GM12878 (cell line): ENCODE results near the gene RARA. TPM values are rescaled to one million over a fixed set of nuclear protein-coding genes. Genes with fewer than 3 reads are reported as not detected.

Experiments used
- ATAC-seq: fragments of 200-7000 bp; cut with Tn5 transposase; 3 replicates; pipeline ENCODE4 v1.9.1; 2020; ENCODE audit warnings: mild to moderate bottlenecking, moderate library complexity
- BruUV-seq: library from RNA; stranded (reverse); fragments of 400-500 nt; replicated peaks from 2 replicates; lab custom pipeline; 2021; lab: Mats Ljungman, UMichigan
- CTCF ChIA-PET: fragments of 300-600 bp; sonication (Branson Sonifier 250); formaldehyde crosslinking; extraction: SDS; loops from one replicate; lab custom pipeline; 2021; ENCODE audit warnings: inconsistent platforms; lab: Yijun Ruan, JAX
- POLR2A ChIA-PET: fragments of 350-600 bp; formaldehyde crosslinking; extraction: SDS; loops from one replicate; lab custom pipeline; 2021; ENCODE audit warnings: inconsistent platforms; lab: Charles Lee
- RAD21 ChIA-PET: fragments of 300-600 bp; sonication (Branson Sonifier 250); formaldehyde crosslinking; loops from one replicate; lab custom pipeline; 2023; ENCODE audit warnings: antibody characterized with exemption; ENCODE audit not compliant: unreplicated experiment; lab: Charles Lee
- SMC1A ChIA-PET: fragments of 300-600 bp; sonication (Branson Sonifier 250); formaldehyde crosslinking; loops from one replicate; lab custom pipeline; 2023; ENCODE audit not compliant: unreplicated experiment, uncharacterized antibody; lab: Charles Lee
- DNase-seq: peaks from one replicate; pipeline ENCODE4 v3.0.0-alpha.2; 2011; ENCODE audit warnings: low read depth, low spot score
- FAIRE-seq: peaks from 3 replicates; lab custom pipeline; 2011; peaks lifted over from hg19 to GRCh38; lab: Jason Lieb, UNC
- H2AFZ ChIP-seq: 2 replicates; pipeline ENCODE4 v1.6.0; 2011; ENCODE audit warnings: low read depth, low read length, control low read depth; ENCODE audit not compliant: control insufficient read depth
- H3K27ac ChIP-seq: 2 replicates; pipeline ENCODE4 v1.5.1; 2011; ENCODE audit warnings: control low read depth; ENCODE audit not compliant: control insufficient read depth, insufficient read depth
- H3K27me3 ChIP-seq, 2 experiments: replicated peaks in 1 of 2; 2 replicates each; pipeline versions ENCODE4 v1.6.0 to v1.6.1; 2011; ENCODE audit warnings: low read length in 1 of 2; ENCODE audit not compliant: control insufficient read depth in 2 of 2, insufficient read depth in 2 of 2
- H3K36me3 ChIP-seq, 2 experiments: 2 replicates each; pipeline ENCODE4 v1.5.1; 2011; ENCODE audit warnings: low read length in 1 of 2; ENCODE audit not compliant: control insufficient read depth in 2 of 2, insufficient read depth in 2 of 2
- H3K4me1 ChIP-seq: 2 replicates; pipeline ENCODE4 v1.6.1; 2011; ENCODE audit warnings: mild to moderate bottlenecking, low read length, moderate library complexity, mixed read lengths; ENCODE audit not compliant: control insufficient read depth, insufficient read depth
- H3K4me2 ChIP-seq: 2 replicates; pipeline ENCODE4 v1.6.0; 2011; ENCODE audit warnings: control low read depth; ENCODE audit not compliant: control insufficient read depth, insufficient read depth
- H3K4me3 ChIP-seq: fragments of 200-600 bp; sonication (generic); 2 replicates; pipeline ENCODE4 v1.5.1; 2016
- H3K79me2 ChIP-seq: 2 replicates; pipeline ENCODE4 v1.6.0; 2011; ENCODE audit warnings: low read length; ENCODE audit not compliant: control insufficient read depth, insufficient read depth
- H3K9ac ChIP-seq: 2 replicates; pipeline ENCODE4 v1.8.0; 2011; ENCODE audit warnings: low read length, control low read depth, mixed read lengths; ENCODE audit not compliant: control insufficient read depth, insufficient read depth
- H3K9me3 ChIP-seq: replicated peaks from 3 replicates; pipeline ENCODE4 v1.5.1; 2011; ENCODE audit warnings: mild to moderate bottlenecking, low read length; ENCODE audit not compliant: control insufficient read depth, insufficient read depth
- H4K20me1 ChIP-seq: 2 replicates; pipeline ENCODE4 v1.6.0; 2011; ENCODE audit not compliant: control insufficient read depth, insufficient read depth
- ATF7 ChIP-seq: fragments of 450-650 bp; IDR thresholded peaks from 2 replicates; pipeline ENCODE4 v1.6.1; 2016; ENCODE audit warnings: low read depth, mild to moderate bottlenecking
- BCL3 ChIP-seq: IDR thresholded peaks from 2 replicates; pipeline ENCODE4 v1.6.1; 2011; ENCODE audit warnings: borderline replicate concordance, low read depth, mild to moderate bottlenecking, moderate library complexity, low read length; ENCODE audit not compliant: insufficient read depth, poor library complexity, severe bottlenecking
- CEBPB ChIP-seq, 2 experiments: fragments of 150-350 bp in 1 of 2; IDR thresholded peaks; 2 replicates each; pipeline ENCODE4 v1.6.1; 2012 to 2014; ENCODE audit warnings: low read depth in 2 of 2, low read length in 2 of 2, borderline replicate concordance in 1 of 2, inconsistent platforms in 1 of 2
- CEBPZ ChIP-seq: fragments of 150-350 bp; IDR thresholded peaks from 2 replicates; pipeline ENCODE4 v1.6.1; 2016; ENCODE audit warnings: low read depth, low read length
- CTCF ChIP-seq, 3 experiments: IDR thresholded peaks in 2 of 3; conservative IDR thresholded peaks in 1 of 3; 2 replicates each; pipeline ENCODE4 v1.5.1; 2011; ENCODE audit warnings: low read depth in 3 of 3, low read length in 3 of 3, mild to moderate bottlenecking in 3 of 3, control low read depth in 2 of 3, moderate library complexity in 2 of 3, inconsistent platforms in 1 of 3, mixed read lengths in 1 of 3; ENCODE audit not compliant: control insufficient read depth in 2 of 3, insufficient read depth in 1 of 3; ENCODE audit errors: extremely low read depth in 1 of 3
- FOS ChIP-seq: IDR thresholded peaks from 3 replicates; pipeline ENCODE4 v1.6.1; 2011; ENCODE audit warnings: borderline replicate concordance; ENCODE audit not compliant: insufficient read length; ENCODE audit errors: extremely low read depth
- KAT2A ChIP-seq: conservative IDR thresholded peaks from 2 replicates; pipeline ENCODE4 v1.6.1; 2011; ENCODE audit warnings: low read depth, low read length; ENCODE audit not compliant: control insufficient read depth
- LARP7 ChIP-seq: fragments of 450-650 bp; IDR thresholded peaks from 2 replicates; pipeline ENCODE4 v1.6.1; 2017; ENCODE audit warnings: mild to moderate bottlenecking
- MAX ChIP-seq: IDR thresholded peaks from 2 replicates; pipeline ENCODE4 v1.6.1; 2012; ENCODE audit warnings: low read depth, low read length, improper control_type of control experiment
- NFYA ChIP-seq: IDR thresholded peaks from 2 replicates; pipeline ENCODE4 v1.6.1; 2011; ENCODE audit warnings: low read depth, mild to moderate bottlenecking, low read length, improper control_type of control experiment, borderline replicate concordance
- SMAD1 ChIP-seq: fragments of 450-650 bp; IDR thresholded peaks from 2 replicates; pipeline ENCODE4 v1.6.1; 2018; ENCODE audit warnings: mild to moderate bottlenecking, low read depth; ENCODE audit not compliant: partially characterized antibody
- SUZ12 ChIP-seq: fragments of 200-600 bp; sonication (generic); IDR thresholded peaks from one replicate; pipeline ENCODE4 v1.6.1; 2018; ENCODE audit warnings: antibody characterized with exemption, mild to moderate bottlenecking; ENCODE audit not compliant: unreplicated experiment
- YY1 ChIP-seq: IDR thresholded peaks from 2 replicates; pipeline ENCODE4 v1.6.1; 2011; ENCODE audit warnings: low read depth, mild to moderate bottlenecking, low read length
- ZBTB33 ChIP-seq: fragments of 450-650 bp; IDR thresholded peaks from 2 replicates; pipeline ENCODE4 v1.6.1; 2017; ENCODE audit warnings: mild to moderate bottlenecking
- WGBS: methylation state at CpG from one replicate; pipeline ENCODE4 v1.1.6; 2016; ENCODE audit warnings: low lambda C conversion rate; ENCODE audit not compliant: insufficient replicate concordance, insufficient coverage; ENCODE audit errors: missing lambda C conversion rate; 5-methylcytosine and 5-hydroxymethylcytosine counted together
- in situ Hi-C: fragments of 300-500 bp; cut with MboI; formaldehyde crosslinking; loops from 9 replicates; pipeline ENCODE4 v1.14.3; 2018; ENCODE audit warnings: mixed read lengths
- intact Hi-C: fragments of 100-400 bp; cut with micrococcal nuclease; formaldehyde crosslinking; loops from one replicate; pipeline ENCODE4 v1.14.2; 2022; ENCODE audit not compliant: unreplicated experiment
- polyA plus RNA-seq, 11 experiments: library from polyadenylated mRNA; depleted of rRNA in 4 of 11; unstranded in 6 of 11; stranded (reverse) in 5 of 11; fragments of >200 nt; fragmentation: Nextera tagmentation in 4 of 11; fragmentation: Illumina TruSeq in 1 of 11; extraction: Ambion mirVana in 4 of 11; extraction: Trizol in 1 of 11; gene quantifications; 1 replicate in 1 of 11; 2 replicates in 10 of 11; pipeline versions ENCODE4 v1.2.1 to v1.2.3, GENCODE V29; 2011 to 2016; ENCODE audit warnings: inconsistent platforms in 2 of 11, missing spikeins in 2 of 11, low read depth in 1 of 11
- total RNA-seq, 4 experiments: library from RNA; depleted of rRNA in 3 of 4; stranded (reverse); fragments of >200 nt in 3 of 4; fragmentation: Illumina TruSeq in 1 of 4; extraction: Trizol in 1 of 4; gene quantifications; 2 replicates each; pipeline versions ENCODE4 v1.2.1 to v1.2.3, GENCODE V29; 2013 to 2021

The RARA gene
- total and polyA plus RNA-seq, 10 of the 15 experiments (the other 5 are each of a cell fraction or from before 2014, with no cell fraction given): 0.13 to 33.6 (median 13.6) TPM

GRCh38 chr17:40268141-40268712 is 40.8 kb upstream of the RARA start:
- no peaks in the 10 kb centered on the region for H4K20me1 ChIP-seq
- no peaks in the 10 kb centered on the region for H3K79me2 ChIP-seq
- no peak overlapping the region for H3K4me2 ChIP-seq
- no peak overlapping the region for H3K4me3 ChIP-seq
- no peaks in the 10 kb centered on the region for H3K9me3 ChIP-seq
- in situ Hi-C loops (no loop called here), intact Hi-C loops (no loop called here)
- H2AFZ ChIP-seq: no peak overlapping the region
- 61% methylated on average over 2 of the region's 2 CpGs for WGBS
- no peak for TF ChIP-seq MAX
- TF ChIP-seq ATF7: no peak
- TF ChIP-seq CTCF (IDR thresholded peaks at IDR 0.05 in 2 of 3, conservative IDR thresholded peaks at IDR 0.05 in 1 of 3; ENCODE audit: control insufficient read depth in 2 of 3, extremely low read depth in 1 of 3, insufficient read depth in 1 of 3, low read depth in 3 of 3, low read length in 3 of 3): no peak
- no peak for TF ChIP-seq FOS
- TF ChIP-seq CEBPB (IDR thresholded peaks at IDR 0.05; ENCODE audit: borderline replicate concordance in 1 of 2, low read depth in 2 of 2, low read length in 2 of 2): no peak
- no peak for TF ChIP-seq SUZ12
- TF ChIP-seq CEBPZ: no peak
- no peak for TF ChIP-seq LARP7
- TF ChIP-seq KAT2A: no peak
- TF ChIP-seq NFYA: no peak
- no peak for TF ChIP-seq ZBTB33
- no peak for TF ChIP-seq BCL3
- TF ChIP-seq SMAD1: no peak
- TF ChIP-seq YY1: no peak
- no peaks in the 10 kb centered on the region for H3K27me3 ChIP-seq
- FAIRE-seq: no peak
- POLR2A ChIA-PET: interaction anchor here (1.0 kb wide), 1 partner anchor 10 kb away, joined by 3 read pairs; no protein-coding TSS in a partner anchor
- DNase-seq: no peak
- SMC1A ChIA-PET: interaction anchor here (0.5 to 1.3 kb wide), 6 partner anchors 8 to 34 kb away, joined by 3 to 4 read pairs (median 3); no protein-coding TSS in a partner anchor
- no peaks in the 10 kb centered on the region for H3K4me1 ChIP-seq
- no peak overlapping the region for H3K27ac ChIP-seq
- BruUV-seq: no TSS peak
- CTCF ChIA-PET: interaction anchor here (0.6 to 1.8 kb wide), 4 partner anchors 8 to 66 kb away, joined by 3 to 6 read pairs (median 4); no protein-coding TSS in a partner anchor
- ATAC-seq: no peak
- H3K36me3 ChIP-seq: peaks cover 0 to 6% of the 10 kb centered on the region in 2 experiments
- H3K9ac ChIP-seq: no peak overlapping the region
- RAD21 ChIA-PET: no interaction called here
